IPS-NIHi7 (cell line): ENCODE data around the gene HOXA13.

ENCODE experiments used
- DNase-seq: peaks from one replicate; pipeline ENCODE4 v3.0.0; 2012; ENCODE audit warnings: mixed read lengths; ENCODE audit errors: extremely low spot score

Gene HOXA13

GRCh38 chr7:27199849-27200760 is at the start of gene HOXA13:
Gene HOXA13 (minus strand): TSS chr7:27200091. CDS start chr7:27200077, 14 bp downstream.
- no peak for DNase-seq

- no peak for DNase-seq
Measured at GRCh38 chr7:27248911-27249723, 49.2 kb upstream of the HOXA13 start.

GRCh38 chr7:27248427-27248806 is 48.5 kb upstream of the HOXA13 start:
- DNase-seq, result no peak

- DNase-seq, result no peak
Measured at GRCh38 chr7:27247452-27248426, 47.8 kb upstream of the HOXA13 start.

- no peak for DNase-seq
Measured at GRCh38 chr7:27247000-27247399, 47.1 kb upstream of the HOXA13 start.

- DNase-seq, result no peak
Measured at GRCh38 chr7:27245798-27246691, 46.2 kb upstream of the HOXA13 start.

- DNase-seq, result no peak
Measured at GRCh38 chr7:27245124-27245797, 45.4 kb upstream of the HOXA13 start.

GRCh38 chr7:27244488-27245123 is 44.7 kb upstream of the HOXA13 start:
- DNase-seq, result no peak

- no peak for DNase-seq
Measured at GRCh38 chr7:27243340-27244163, 43.7 kb upstream of the HOXA13 start.

- no peak for DNase-seq
Measured at GRCh38 chr7:27242555-27243339, 42.9 kb upstream of the HOXA13 start, which contains the start of gene EVX1. Gene EVX1 (plus strand): TSS chr7:27242802. CDS start chr7:27243031, 229 bp downstream.

- no peak for DNase-seq
Measured at GRCh38 chr7:27242154-27242553, 42.3 kb upstream of the HOXA13 start.

- DNase-seq, result no peak
Measured at GRCh38 chr7:27241189-27242056, 41.5 kb upstream of the HOXA13 start.

GRCh38 chr7:27240015-27240731 is 40.3 kb upstream of the HOXA13 start:
- no peak for DNase-seq

- peak; percentile 56 for DNase-seq
Measured at GRCh38 chr7:27239387-27240014, 39.6 kb upstream of the HOXA13 start.

GRCh38 chr7:27238979-27239386 is 39.1 kb upstream of the HOXA13 start:
- no peak for DNase-seq
